GM18511 (cell line): ENCODE measurements around the gene CA11.

Experiments
- ATAC-seq: cut with Tn5 transposase; IDR thresholded peaks from one replicate; pipeline ENCODE4 v1.9.1; 2021; ENCODE audit warnings: mild to moderate bottlenecking, moderate library complexity; ENCODE audit not compliant: unreplicated experiment

CA11 gene

GRCh38 chr19:48629599-48630295, 16.2 kb downstream of the CA11 start:
- ATAC-seq, result no peak

GRCh38 chr19:48629297-48629598, 16.7 kb downstream of the CA11 start:
- no peak for ATAC-seq

- no peak for ATAC-seq
Measured at GRCh38 chr19:48628486-48629296, 17.3 kb downstream of the CA11 start.

GRCh38 chr19:48627865-48628314, 18.1 kb downstream of the CA11 start:
- ATAC-seq, result no peak

GRCh38 chr19:48627201-48627864, 18.7 kb downstream of the CA11 start:
- ATAC-seq, result no peak

- ATAC-seq, result no peak
Measured at GRCh38 chr19:48625891-48626327, 20.1 kb downstream of the CA11 start.

- ATAC-seq, result no peak
Measured at GRCh38 chr19:48624791-48625723, 20.9 kb downstream of the CA11 start.

GRCh38 chr19:48624067-48624594, 21.9 kb downstream of the CA11 start:
- peak; percentile 78 for ATAC-seq

- no peak for ATAC-seq
Measured at GRCh38 chr19:48623556-48624066, 22.4 kb downstream of the CA11 start.

- no peak for ATAC-seq
Measured at GRCh38 chr19:48619692-48620585, 26.0 kb downstream of the CA11 start.

- peak; percentile 83 for ATAC-seq
Measured at GRCh38 chr19:48618916-48619691, 26.9 kb downstream of the CA11 start, which contains the start of the genes RPL18 and SPHK2. RPL18 (minus strand) TSS chr19:48619178; CDS start chr19:48619143, 35 bp downstream. SPHK2 (plus strand) TSS chr19:48619506; CDS start chr19:48620515, 1,009 bp downstream.

- no peak for ATAC-seq
Measured at GRCh38 chr19:48618278-48618915, 27.6 kb downstream of the CA11 start.

- ATAC-seq, result no peak
Measured at GRCh38 chr19:48617146-48617937, 28.6 kb downstream of the CA11 start.

- ATAC-seq, result no peak
Measured at GRCh38 chr19:48616491-48617056, 29.4 kb downstream of the CA11 start.

- ATAC-seq, result no peak
Measured at GRCh38 chr19:48616041-48616436, 29.9 kb downstream of the CA11 start.

- no peak for ATAC-seq
Measured at GRCh38 chr19:48615231-48616040, 30.6 kb downstream of the CA11 start.
